IMR-90 (cell line): ENCODE results near the gene OSGEP. TPM values are rescaled to one million over a fixed set of nuclear protein-coding genes. Genes with fewer than 3 reads are reported as not detected.

Experiments
- ATAC-seq: fragments of 200-7000 bp; cut with Tn5 transposase; 2 replicates; pipeline ENCODE4 v1.9.1; 2020; ENCODE audit warnings: low read depth, mild to moderate bottlenecking, moderate library complexity
- BruUV-seq: library from RNA; stranded (reverse); fragments of 400-500 nt; replicated peaks from 2 replicates; lab custom pipeline; 2021; lab: Mats Ljungman, UMichigan
- CTCF ChIA-PET: fragments of 300-600 bp; formaldehyde crosslinking; extraction: SDS; loops from one replicate; lab custom pipeline; 2021; ENCODE audit warnings: antibody characterized with exemption; lab: Yijun Ruan, JAX
- POLR2A ChIA-PET: fragments of 300-600 bp; sonication (Branson Sonifier 250); formaldehyde crosslinking; loops from one replicate; lab custom pipeline; 2022; ENCODE audit warnings: antibody characterized with exemption; ENCODE audit not compliant: unreplicated experiment; lab: Charles Lee
- DNase-seq: peaks from one replicate; pipeline ENCODE4 v3.0.0; 2013
- H2AFZ ChIP-seq: replicated peaks from 2 replicates; pipeline ENCODE3; 2013; ENCODE audit warnings: low read length, mild to moderate bottlenecking; ENCODE audit not compliant: poor library complexity
- H2AK5ac ChIP-seq: 2 replicates; pipeline ENCODE4 v1.6.1; 2013; ENCODE audit warnings: low read depth, low read length, inconsistent platforms
- H2AK9ac ChIP-seq: replicated peaks from 2 replicates; pipeline ENCODE3; 2013; ENCODE audit warnings: mild to moderate bottlenecking, low read depth, low read length, moderate library complexity; ENCODE audit not compliant: poor library complexity
- H2BK120ac ChIP-seq: 2 replicates; pipeline ENCODE4 v1.6.1; 2013; ENCODE audit warnings: low read depth, low read length, inconsistent platforms
- H2BK15ac ChIP-seq: 3 replicates; pipeline ENCODE4 v1.6.1; 2013; ENCODE audit warnings: low read depth, low read length, inconsistent platforms
- H2BK20ac ChIP-seq: 2 replicates; pipeline ENCODE4 v1.6.1; 2013; ENCODE audit warnings: low read depth, mild to moderate bottlenecking, inconsistent platforms, low read length, moderate library complexity
- H2BK5ac ChIP-seq: 2 replicates; pipeline ENCODE4 v1.6.1; 2013; ENCODE audit warnings: mild to moderate bottlenecking, low read depth, low read length, inconsistent platforms; ENCODE audit not compliant: poor library complexity, severe bottlenecking
- H3K14ac ChIP-seq: replicated peaks from 2 replicates; pipeline ENCODE4 v1.6.1; 2013; ENCODE audit warnings: low read depth, low read length, inconsistent platforms
- H3K18ac ChIP-seq: 2 replicates; pipeline ENCODE4 v1.6.1; 2013; ENCODE audit warnings: low read depth, low read length, control low read depth
- H3K23ac ChIP-seq: 2 replicates; pipeline ENCODE4 v1.6.1; 2013; ENCODE audit warnings: low read depth, low read length, inconsistent platforms
- H3K27ac ChIP-seq: 2 replicates; pipeline ENCODE4 v1.5.1; 2013; ENCODE audit warnings: mild to moderate bottlenecking, control low read depth, low read length; ENCODE audit not compliant: insufficient read depth
- H3K27me3 ChIP-seq: 2 replicates; pipeline ENCODE4 v1.6.1; 2013; ENCODE audit warnings: low read length; ENCODE audit not compliant: control insufficient read depth, insufficient read depth
- H3K36me3 ChIP-seq: 2 replicates; pipeline ENCODE4 v1.6.1; 2013; ENCODE audit warnings: low read length, mixed read lengths; ENCODE audit not compliant: control insufficient read depth, insufficient read depth
- H3K4ac ChIP-seq: 2 replicates; pipeline ENCODE4 v1.6.1; 2013; ENCODE audit warnings: low read depth, low read length, inconsistent platforms
- H3K4me1 ChIP-seq: 2 replicates; pipeline ENCODE4 v1.6.1; 2013; ENCODE audit warnings: low read length, mixed read lengths; ENCODE audit not compliant: control insufficient read depth, insufficient read depth
- H3K4me2 ChIP-seq: 2 replicates; pipeline ENCODE4 v1.6.1; 2013; ENCODE audit warnings: low read depth, mild to moderate bottlenecking, control low read depth, low read length, moderate library complexity
- H3K4me3 ChIP-seq: 2 replicates; pipeline ENCODE4 v1.5.1; 2013; ENCODE audit warnings: low read depth, mild to moderate bottlenecking, control low read depth, low read length, moderate library complexity; ENCODE audit not compliant: insufficient read depth
- H3K56ac ChIP-seq: 2 replicates; pipeline ENCODE4 v1.6.1; 2013; ENCODE audit warnings: low read length, inconsistent platforms; ENCODE audit not compliant: insufficient read depth; ENCODE audit errors: extremely low read depth
- H3K79me1 ChIP-seq, 2 experiments: 2 replicates each; pipeline ENCODE4 v1.6.1; 2013; ENCODE audit warnings: low read length in 2 of 2, inconsistent platforms in 1 of 2, low read depth in 1 of 2
- H3K9ac ChIP-seq: 2 replicates; pipeline ENCODE4 v1.6.1; 2013; ENCODE audit warnings: low read depth, low read length, control low read depth
- H3K9me1 ChIP-seq: 2 replicates; pipeline ENCODE4 v1.6.1; 2013; ENCODE audit warnings: low read length, inconsistent platforms; ENCODE audit not compliant: insufficient read depth
- H3K9me3 ChIP-seq: 2 replicates; pipeline ENCODE4 v1.6.1; 2013; ENCODE audit warnings: low read length; ENCODE audit not compliant: control insufficient read depth, insufficient read depth
- H4K20me1 ChIP-seq: 2 replicates; pipeline ENCODE4 v1.6.1; 2013; ENCODE audit warnings: low read length, inconsistent platforms; ENCODE audit not compliant: insufficient read depth
- H4K5ac ChIP-seq: 2 replicates; pipeline ENCODE4 v1.6.1; 2013; ENCODE audit warnings: mild to moderate bottlenecking, low read depth, low read length, control low read depth
- H4K8ac ChIP-seq, 2 experiments: 2 replicates each; pipeline ENCODE4 v1.6.1; 2013; ENCODE audit warnings: low read depth in 2 of 2, low read length in 2 of 2, control low read depth in 1 of 2, inconsistent platforms in 1 of 2
- H4K91ac ChIP-seq: 2 replicates; pipeline ENCODE4 v1.6.1; 2013; ENCODE audit warnings: low read depth, low read length, inconsistent platforms; ENCODE audit not compliant: insufficient read depth
- BHLHE40 ChIP-seq: fragments of 150-350 bp; IDR thresholded peaks from 2 replicates; pipeline ENCODE4 v1.6.1; 2016; ENCODE audit warnings: mild to moderate bottlenecking, low read depth, low read length
- CEBPB ChIP-seq: IDR thresholded peaks from 2 replicates; pipeline ENCODE4 v1.6.1; 2012; ENCODE audit warnings: low read depth, low read length, improper control_type of control experiment
- CHD1 ChIP-seq: IDR thresholded peaks from 2 replicates; pipeline ENCODE4 v1.6.1; 2012; ENCODE audit warnings: low read depth, low read length, improper control_type of control experiment
- FOS ChIP-seq: fragments of 150-350 bp; IDR thresholded peaks from 2 replicates; pipeline ENCODE4 v1.6.1; 2016; ENCODE audit warnings: low read depth, low read length
- MXI1 ChIP-seq: IDR thresholded peaks from 2 replicates; pipeline ENCODE4 v1.6.1; 2012; ENCODE audit warnings: low read depth, mild to moderate bottlenecking, low read length, moderate library complexity, borderline replicate concordance
- POLR2A ChIP-seq: IDR thresholded peaks from 2 replicates; pipeline ENCODE4 v1.6.1; 2012; ENCODE audit warnings: mild to moderate bottlenecking, low read depth, low read length
- RCOR1 ChIP-seq: IDR thresholded peaks from 2 replicates; pipeline ENCODE4 v1.6.1; 2012; ENCODE audit warnings: mild to moderate bottlenecking, low read length, improper control_type of control experiment; ENCODE audit not compliant: insufficient replicate concordance
- WGBS, 2 experiments: methylation state at CpG; one replicate each; pipeline versions ENCODE4 v1.1.5 to v1.1.7; 2013; ENCODE audit warnings: missing lambda C conversion rate in 2 of 2; ENCODE audit not compliant: insufficient read length in 1 of 2; ENCODE audit errors: extremely low coverage in 2 of 2; 5-methylcytosine and 5-hydroxymethylcytosine counted together
- dilution Hi-C: fragments of 300-500 bp; cut with HindIII; formaldehyde crosslinking; loops from one replicate; pipeline ENCODE4 v1.14.3; 2018; ENCODE audit warnings: low sequenced_read_pairs; ENCODE audit not compliant: unreplicated experiment
- in situ Hi-C: fragments of 300-500 bp; cut with MboI; formaldehyde crosslinking; loops from 3 replicates; pipeline ENCODE4 v1.14.3; 2019; ENCODE audit warnings: low sequenced_read_pairs, inconsistent platforms, mixed read lengths
- intact Hi-C: fragments of 100-400 bp; cut with micrococcal nuclease; formaldehyde crosslinking; loops from 2 replicates; pipeline ENCODE4 v1.10.0; 2022
- polyA plus RNA-seq, 3 experiments: library from polyadenylated mRNA; depleted of rRNA; stranded (reverse); fragments of >200 nt; gene quantifications; 2 replicates each; pipeline ENCODE4 v1.2.3, GENCODE V29; 2012; ENCODE audit warnings: low replicate concordance in 1 of 3
- total RNA-seq: library from RNA; depleted of rRNA; stranded (reverse); fragments of >200 nt; gene quantifications from 2 replicates; pipeline ENCODE4 v1.2.3, GENCODE V29; 2012

OSGEP gene
- total and polyA plus RNA-seq, 2 of the 4 experiments (the other 2 are of a cell fraction): 24.7 to 32.4 TPM

- in situ Hi-C loops: no loop called here
- H3K56ac ChIP-seq: no peak overlapping the region
Measured at GRCh38 chr14:20477211-20477876, 22.7 kb upstream of the OSGEP start.

More at GRCh38 chr14:20477211-20477876, 22.7 kb upstream of the OSGEP start:
- no peaks in the 10 kb centered on the region for H3K4me1 ChIP-seq
- DNase-seq (peak; percentile 73), ATAC-seq (peak; percentile 77)
- no peak overlapping the region for H3K4me3 ChIP-seq
- peak overlapping the region; percentile 8 to 52; a peak in 3 of 4 replicates for H4K8ac ChIP-seq
- no peaks in the 10 kb centered on the region; the same call in 1 of the 2 replicates for H3K9me1 ChIP-seq
- H3K9me3 ChIP-seq: no peaks in the 10 kb centered on the region
- H2BK15ac ChIP-seq: 0 out of 3 replicates have a peak overlapping the region, but pooled peaks have one; percentile 27
- no peak overlapping the region for H2AK5ac ChIP-seq
- ChIA-PET POLR2A (no interaction called here), CTCF (no interaction called here)
- H2AK9ac ChIP-seq: no peak overlapping the region
- no peak overlapping the region; the same call in 1 of the 2 replicates for H4K91ac ChIP-seq
- intact Hi-C loops (no loop called here), dilution Hi-C loops (no loop called here)
- H3K23ac ChIP-seq: no peak overlapping the region
- peak overlapping the region; percentile 72 for H2AFZ ChIP-seq
- H3K4me2 ChIP-seq: no peak overlapping the region
- no peak overlapping the region for H2BK120ac ChIP-seq
- peak overlapping the region; percentile 2 for H2BK5ac ChIP-seq
- no peaks in the 10 kb centered on the region for H4K20me1 ChIP-seq
- no peak overlapping the region for H3K9ac ChIP-seq
- H3K4ac ChIP-seq: no peak overlapping the region
- TF ChIP-seq BHLHE40: no peak
- peak; percentile 30; the same call in 1 of the 2 replicates for TF ChIP-seq CEBPB
- no peak for TF ChIP-seq POLR2A
- TF ChIP-seq RCOR1: no peak
- TF ChIP-seq FOS: no peak
- no peak for TF ChIP-seq MXI1
- TF ChIP-seq CHD1: no peak
- H3K27me3 ChIP-seq: no peaks in the 10 kb centered on the region
- no peak overlapping the region for H3K18ac ChIP-seq
- no CpG with 5 or more reads among the region's 1 CpG for WGBS, 2 experiments
- no peak overlapping the region for H3K27ac ChIP-seq
- no peak overlapping the region; the same call in 1 of the 2 replicates for H3K14ac ChIP-seq
- no peak overlapping the region for H4K5ac ChIP-seq
- H2BK20ac ChIP-seq: no peak overlapping the region
- H3K79me1 ChIP-seq: no peaks in the 10 kb centered on the region
- BruUV-seq: no TSS peak
- peaks cover 10% of the 10 kb centered on the region for H3K36me3 ChIP-seq
